GM10266 (cell line): Measurements from ENCODE around the gene TSN.

ENCODE experiments used
- DNase-seq: peaks from one replicate; pipeline ENCODE4 v3.0.0; 2012; ENCODE audit errors: extremely low spot score
- TF ChIP-seq, protein P1 (sequence below): IDR thresholded peaks from 2 replicates; pipeline ENCODE4 v1.5.1; 2012; ENCODE audit warnings: mild to moderate bottlenecking, low read depth; ENCODE audit not compliant: control insufficient read depth, insufficient read depth; ENCODE audit errors: missing control alignments

TSN gene

DNA sequence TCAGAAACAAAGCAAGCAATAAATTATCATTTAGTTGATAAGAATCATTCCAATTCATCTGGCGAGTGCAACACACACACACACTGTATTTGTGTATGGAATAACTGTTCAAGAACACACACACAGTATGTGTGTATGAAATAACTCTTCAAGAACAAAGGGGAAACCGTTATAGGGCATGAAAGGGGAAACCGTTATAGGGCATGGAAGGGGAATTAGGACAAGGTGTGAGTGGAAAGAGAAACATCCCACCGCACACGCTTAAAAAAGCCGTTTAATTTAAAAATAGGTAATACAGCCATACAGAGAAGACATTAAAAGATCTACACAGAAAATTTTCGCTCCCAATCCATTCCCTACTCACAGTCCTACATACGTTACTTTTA, 607 bp upstream of the TSN start:
- DNase-seq = no peak
- TF ChIP-seq, protein P1, sequence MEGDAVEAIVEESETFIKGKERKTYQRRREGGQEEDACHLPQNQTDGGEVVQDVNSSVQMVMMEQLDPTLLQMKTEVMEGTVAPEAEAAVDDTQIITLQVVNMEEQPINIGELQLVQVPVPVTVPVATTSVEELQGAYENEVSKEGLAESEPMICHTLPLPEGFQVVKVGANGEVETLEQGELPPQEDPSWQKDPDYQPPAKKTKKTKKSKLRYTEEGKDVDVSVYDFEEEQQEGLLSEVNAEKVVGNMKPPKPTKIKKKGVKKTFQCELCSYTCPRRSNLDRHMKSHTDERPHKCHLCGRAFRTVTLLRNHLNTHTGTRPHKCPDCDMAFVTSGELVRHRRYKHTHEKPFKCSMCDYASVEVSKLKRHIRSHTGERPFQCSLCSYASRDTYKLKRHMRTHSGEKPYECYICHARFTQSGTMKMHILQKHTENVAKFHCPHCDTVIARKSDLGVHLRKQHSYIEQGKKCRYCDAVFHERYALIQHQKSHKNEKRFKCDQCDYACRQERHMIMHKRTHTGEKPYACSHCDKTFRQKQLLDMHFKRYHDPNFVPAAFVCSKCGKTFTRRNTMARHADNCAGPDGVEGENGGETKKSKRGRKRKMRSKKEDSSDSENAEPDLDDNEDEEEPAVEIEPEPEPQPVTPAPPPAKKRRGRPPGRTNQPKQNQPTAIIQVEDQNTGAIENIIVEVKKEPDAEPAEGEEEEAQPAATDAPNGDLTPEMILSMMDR = no peak

- TF ChIP-seq, protein P1 = no peak
- no peak for DNase-seq
These were observed 9.3 kb downstream of the TSN start for GRCh38 chr2:121764681-121765228.

GRCh38 chr2:121766624-121767023, 11.2 kb downstream of the TSN start:
- TF ChIP-seq, protein P1 = no peak
- no peak for DNase-seq

- no peak for DNase-seq
- TF ChIP-seq, protein P1 = no peak
These were observed 12.8 kb downstream of the TSN start for GRCh38 chr2:121768143-121768755.

DNA sequence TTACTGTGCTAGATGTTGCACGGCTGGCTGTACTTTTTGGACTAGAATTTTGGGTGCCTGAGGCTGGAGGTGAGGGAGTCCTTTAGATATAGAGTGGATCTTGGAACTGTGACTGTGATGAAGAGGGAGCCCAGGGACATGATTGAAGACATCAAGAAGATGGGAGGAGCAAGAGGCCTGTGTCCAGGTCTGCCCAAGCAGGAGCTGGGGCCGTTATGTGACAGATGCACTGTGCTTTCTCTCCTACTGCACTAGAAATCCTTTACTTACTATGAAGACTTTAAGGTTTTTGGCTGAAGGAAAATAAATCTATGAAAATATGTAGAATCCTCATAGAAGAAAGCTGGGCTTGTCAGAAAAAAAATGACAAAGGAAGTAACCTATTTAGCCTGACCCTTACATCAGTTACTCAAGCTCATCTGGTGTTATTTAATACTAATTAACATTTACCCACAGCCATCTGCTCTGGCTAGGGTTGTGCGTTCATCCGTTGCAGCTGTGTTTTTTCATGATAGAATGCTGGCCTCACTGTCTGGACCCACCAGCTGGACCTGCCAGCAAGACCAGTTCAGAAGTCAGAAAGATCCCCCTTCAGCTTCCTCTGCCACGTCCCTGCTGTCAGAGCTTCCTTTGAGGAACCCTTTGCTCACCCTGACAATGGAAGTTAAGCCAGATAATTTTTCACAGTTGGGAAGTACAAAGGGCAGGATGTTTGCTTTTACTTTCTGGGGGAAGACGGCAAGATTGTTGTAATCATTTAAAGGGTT, 16.7 kb downstream of the TSN start:
- no peak for DNase-seq

DNA sequence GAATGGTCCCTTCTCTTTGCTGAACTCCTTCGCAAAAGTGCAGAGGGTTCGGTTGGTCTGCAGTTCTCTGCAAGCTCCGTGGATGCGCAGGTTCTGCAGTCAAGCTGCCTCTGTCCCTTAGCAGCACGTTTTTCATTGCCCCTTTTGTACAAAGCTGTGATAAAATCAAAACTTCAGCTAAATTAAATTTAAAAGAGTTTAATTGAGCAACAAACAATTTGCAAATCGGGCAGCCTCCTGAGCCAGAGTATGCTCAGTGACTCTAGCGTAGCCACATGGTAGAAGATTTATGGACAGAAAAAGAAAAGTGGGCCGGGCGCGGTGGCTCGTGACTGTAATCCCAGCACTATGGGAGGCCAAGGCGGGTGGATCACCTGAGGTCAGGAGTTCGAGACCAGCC, 18.8 kb downstream of the TSN start:
- no peak for DNase-seq
- TF ChIP-seq, protein P1 = no peak

More for the DNA sequence above, 16.7 kb downstream of the TSN start:
- TF ChIP-seq, protein P1 = no peak

GRCh38 chr2:121776361-121776760, 20.9 kb downstream of the TSN start:
- DNase-seq = no peak
- TF ChIP-seq, protein P1 = no peak
